K562 (cell line): Measurements from ENCODE around the gene MAPKAPK2. TPM values are rescaled to one million over a fixed set of nuclear protein-coding genes. Genes with fewer than 3 reads are reported as not detected.

Experiments
- ATAC-seq: fragments of 200-7000 bp; cut with Tn5 transposase; 3 replicates; pipeline ENCODE4 v1.9.1; 2020; ENCODE audit warnings: moderate library complexity
- BruUV-seq: library from RNA; stranded (reverse); fragments of 400-500 nt; replicated peaks from 2 replicates; lab custom pipeline; 2021; lab: Mats Ljungman, UMichigan
- CTCF ChIA-PET: fragments of 300-600 bp; formaldehyde crosslinking; extraction: SDS; loops from one replicate; lab custom pipeline; 2021; ENCODE audit warnings: low intra/inter-chr PET ratio; lab: Yijun Ruan, JAX
- POLR2A ChIA-PET: fragments of 300-600, 350-650 bp; sonication (Branson Sonifier 250); formaldehyde crosslinking; extraction: SDS; loops from one replicate; lab custom pipeline; 2021; ENCODE audit warnings: antibody characterized with exemption, inconsistent platforms; lab: Yijun Ruan, JAX
- DNase-seq, 4 experiments: peaks; one replicate each; pipeline versions ENCODE4 v3.0.0 to v3.0.0-alpha.2; 2011 to 2018; ENCODE audit warnings: low spot score in 3 of 4, mixed read lengths in 3 of 4; ENCODE audit errors: extremely low read depth in 1 of 4
- FAIRE-seq: peaks from 2 replicates; lab custom pipeline; 2011; peaks lifted over from hg19 to GRCh38; lab: Jason Lieb, UNC
- H2AFZ ChIP-seq: 2 replicates; pipeline ENCODE4 v1.6.0; 2011; ENCODE audit warnings: low read depth, low read length, control low read depth, inconsistent platforms
- H3K27ac ChIP-seq: fragments of 200-600 bp; 3 replicates; pipeline ENCODE4 v1.8.0; 2011; ENCODE audit warnings: low read depth, mild to moderate bottlenecking, control low read depth, inconsistent platforms, low read length, moderate library complexity, mixed read lengths; ENCODE audit errors: extremely low read depth
- H3K27me3 ChIP-seq, 2 experiments: fragments of 300-600 bp in 1 of 2; 2 replicates in 1 of 2; 3 replicates in 1 of 2; pipeline versions ENCODE4 v1.6.0 to v1.8.0; 2011; ENCODE audit warnings: inconsistent platforms in 2 of 2, low read length in 2 of 2, mild to moderate bottlenecking in 1 of 2, mixed read lengths in 1 of 2, moderate library complexity in 1 of 2; ENCODE audit not compliant: control insufficient read depth in 2 of 2, insufficient read depth in 2 of 2
- H3K36me3 ChIP-seq: fragments of 300-600 bp; 3 replicates; pipeline ENCODE4 v1.8.0; 2011; ENCODE audit warnings: mild to moderate bottlenecking, low read length, inconsistent platforms; ENCODE audit not compliant: control insufficient read depth, insufficient read depth
- H3K4me1 ChIP-seq, 2 experiments: fragments of 200-600 bp in 1 of 2; replicated peaks in 1 of 2; 2 replicates in 1 of 2; 3 replicates in 1 of 2; pipeline versions ENCODE4 v1.5.1 to v1.8.0; 2011; ENCODE audit warnings: inconsistent platforms in 2 of 2, low read length in 2 of 2, mild to moderate bottlenecking in 1 of 2, mixed read lengths in 1 of 2, moderate library complexity in 1 of 2; ENCODE audit not compliant: control insufficient read depth in 2 of 2, insufficient read depth in 2 of 2
- H3K4me2 ChIP-seq: 2 replicates; pipeline ENCODE4 v1.6.1; 2011; ENCODE audit warnings: low read length, control low read depth, inconsistent platforms, mixed read lengths; ENCODE audit not compliant: insufficient read depth
- H3K4me3 ChIP-seq: fragments of 200-600 bp; sonication (generic), shearing (Covaris generic); 2 replicates; pipeline ENCODE4 v1.5.1; 2016; ENCODE audit warnings: control low read depth, inconsistent platforms
- H3K79me2 ChIP-seq: fragments of 200-600 bp; 3 replicates; pipeline ENCODE4 v1.8.0; 2011; ENCODE audit warnings: low read length, inconsistent platforms; ENCODE audit not compliant: control insufficient read depth, insufficient read depth
- H3K9ac ChIP-seq, 2 experiments: 2 replicates each; pipeline versions ENCODE4 v1.6.0 to v1.6.1; 2011; ENCODE audit warnings: low read depth in 2 of 2, low read length in 2 of 2, control low read depth in 1 of 2, inconsistent platforms in 1 of 2, mild to moderate bottlenecking in 1 of 2, mixed read lengths in 1 of 2; ENCODE audit not compliant: insufficient read depth in 1 of 2
- H3K9me1 ChIP-seq: one replicate; pipeline ENCODE4 v1.6.0; 2011; ENCODE audit warnings: inconsistent platforms, mild to moderate bottlenecking, low read length, moderate library complexity; ENCODE audit not compliant: control insufficient read depth, insufficient read depth
- H3K9me3 ChIP-seq: replicated peaks from 2 replicates; pipeline ENCODE4 v1.5.1; 2011; ENCODE audit warnings: low read depth, low read length, inconsistent platforms; ENCODE audit not compliant: control insufficient read depth, insufficient read depth
- H4K20me1 ChIP-seq: replicated peaks from 2 replicates; pipeline ENCODE4 v1.6.1; 2011; ENCODE audit warnings: low read length, inconsistent platforms, mixed read lengths; ENCODE audit not compliant: control insufficient read depth, insufficient read depth
- CBFA2T2 ChIP-seq: fragments of 450-650 bp; conservative IDR thresholded peaks from 2 replicates; pipeline ENCODE4 v1.6.1; 2017; ENCODE audit warnings: mild to moderate bottlenecking
- ELF1 ChIP-seq: fragments of 200-800 bp; sonication (Bioruptor generic); IDR thresholded peaks from 2 replicates; pipeline ENCODE4 v1.6.1; 2016; ENCODE audit warnings: missing genetic modification characterization, missing compliant biosample characterization
- ESRRB ChIP-seq: fragments of 250-450 bp; sonication (Bioruptor Pico); IDR thresholded peaks from 2 replicates; pipeline ENCODE4 v1.5.0; 2020; ENCODE audit warnings: mild to moderate bottlenecking, moderate library complexity, borderline replicate concordance
- GABPB1 ChIP-seq: sonication (generic); formaldehyde crosslinking; IDR thresholded peaks from 2 replicates; pipeline ENCODE4 v1.8.0; 2022; ENCODE audit warnings: mild to moderate bottlenecking, missing genetic modification reagents
- HDAC8 ChIP-seq: fragments of 450-650 bp; IDR thresholded peaks from 2 replicates; pipeline ENCODE4 v1.6.1; 2016; ENCODE audit warnings: mild to moderate bottlenecking, missing genetic modification characterization, moderate library complexity, missing compliant biosample characterization
- HNRNPK ChIP-seq: fragments of 200-400 bp; formaldehyde crosslinking; IDR thresholded peaks from one replicate; pipeline ENCODE4 v1.6.1; 2018; ENCODE audit warnings: mild to moderate bottlenecking, low read depth, low read length; ENCODE audit not compliant: poor library complexity, severe bottlenecking
- MAFG ChIP-seq: fragments of 450-650 bp; conservative IDR thresholded peaks from 2 replicates; pipeline ENCODE4 v1.6.1; 2016; ENCODE audit warnings: missing genetic modification characterization, missing compliant biosample characterization
- RBM15 ChIP-seq: fragments of 200-400 bp; formaldehyde crosslinking; IDR thresholded peaks from 2 replicates; pipeline ENCODE4 v1.6.1; 2018; ENCODE audit warnings: mild to moderate bottlenecking, low read length, moderate library complexity; ENCODE audit not compliant: insufficient read depth
- RFX1 ChIP-seq: fragments of 450-650 bp; IDR thresholded peaks from 2 replicates; pipeline ENCODE4 v1.6.1; 2016; ENCODE audit warnings: mild to moderate bottlenecking, moderate library complexity
- RNF2 ChIP-seq: sonication (generic); IDR thresholded peaks from 2 replicates; pipeline ENCODE4 v1.6.1; 2016
- TCF3 ChIP-seq: sonication (generic); formaldehyde crosslinking; IDR thresholded peaks from 2 replicates; pipeline ENCODE4 v1.4.0; 2020; ENCODE audit warnings: mild to moderate bottlenecking, missing genetic modification reagents
- ZNF174 ChIP-seq: fragments of 250-450 bp; sonication (Bioruptor Pico); IDR thresholded peaks from 2 replicates; pipeline ENCODE4 v1.4.0; 2020; ENCODE audit warnings: mild to moderate bottlenecking
- ZNF408 ChIP-seq: fragments of 250-450 bp; sonication (Bioruptor Pico); IDR thresholded peaks from 2 replicates; pipeline ENCODE4 v1.4.0; 2020; ENCODE audit warnings: low read depth, mild to moderate bottlenecking, moderate library complexity
- WGBS: fragments of 100-300 bp; shearing (Covaris generic); methylation state at CpG from one replicate; pipeline ENCODE4 v1.1.6; 2016; ENCODE audit warnings: low coverage, mixed read lengths; ENCODE audit not compliant: insufficient coverage; ENCODE audit errors: missing lambda C conversion rate; 5-methylcytosine and 5-hydroxymethylcytosine counted together
- in situ Hi-C: fragments of 300-500 bp; cut with MboI; formaldehyde crosslinking; loops from 4 replicates; pipeline ENCODE4 v1.15.0; 2018; ENCODE audit warnings: inconsistent platforms, mixed read lengths
- intact Hi-C: fragments of 100-400 bp; cut with micrococcal nuclease; formaldehyde crosslinking; loops from 2 replicates; pipeline ENCODE4 v1.14.2; 2022
- polyA plus RNA-seq, 8 experiments: library from polyadenylated mRNA; depleted of rRNA in 4 of 8; stranded (reverse) in 5 of 8; unstranded in 3 of 8; fragments of >200 nt; fragmentation: Nextera tagmentation in 2 of 8; fragmentation: Illumina TruSeq in 1 of 8; extraction: Ambion mirVana in 2 of 8; extraction: Trizol in 1 of 8; gene quantifications; 2 replicates each; pipeline versions ENCODE4 v1.2.1 to v1.2.3, GENCODE V29; 2011 to 2014; ENCODE audit warnings: inconsistent platforms in 1 of 8, missing spikeins in 1 of 8
- total RNA-seq, 7 experiments: library from RNA; depleted of rRNA in 6 of 7; stranded (reverse); fragments of >200 nt in 6 of 7; fragmentation: Illumina TruSeq in 2 of 7; extraction: Trizol in 2 of 7; gene quantifications; 2 replicates each; pipeline versions ENCODE4 v1.2.1 to v1.2.3, GENCODE V29; 2011 to 2021; ENCODE audit warnings: low replicate concordance in 1 of 7
- TF ChIP-seq, protein P1 (sequence below): sonication (generic); formaldehyde crosslinking; IDR thresholded peaks from 2 replicates; pipeline ENCODE4 v1.8.0; 2022; ENCODE audit warnings: mild to moderate bottlenecking, missing genetic modification reagents
- TF ChIP-seq, protein P2 (sequence below), 2 experiments: IDR thresholded peaks; 2 replicates each; pipeline ENCODE4 v1.6.1; 2011; ENCODE audit warnings: borderline replicate concordance in 1 of 2, control low read depth in 1 of 2, low read depth in 1 of 2, low read length in 1 of 2, mild to moderate bottlenecking in 1 of 2, mixed read lengths in 1 of 2, moderate library complexity in 1 of 2; ENCODE audit not compliant: insufficient read depth in 1 of 2, insufficient read length in 1 of 2, poor library complexity in 1 of 2, severe bottlenecking in 1 of 2; ENCODE audit errors: extremely low read depth in 1 of 2
- TF ChIP-seq, protein P3 (sequence below): sonication (generic); formaldehyde crosslinking; IDR thresholded peaks from 2 replicates; pipeline ENCODE4 v1.8.0; 2023; ENCODE audit warnings: missing genetic modification reagents, mild to moderate bottlenecking, borderline replicate concordance

Gene MAPKAPK2
- total and polyA plus RNA-seq, 9 of the 15 experiments (the other 6 are each of a cell fraction or from before 2014, with no cell fraction given): 0.63 to 94.2 (median 52.1) TPM

DNA sequence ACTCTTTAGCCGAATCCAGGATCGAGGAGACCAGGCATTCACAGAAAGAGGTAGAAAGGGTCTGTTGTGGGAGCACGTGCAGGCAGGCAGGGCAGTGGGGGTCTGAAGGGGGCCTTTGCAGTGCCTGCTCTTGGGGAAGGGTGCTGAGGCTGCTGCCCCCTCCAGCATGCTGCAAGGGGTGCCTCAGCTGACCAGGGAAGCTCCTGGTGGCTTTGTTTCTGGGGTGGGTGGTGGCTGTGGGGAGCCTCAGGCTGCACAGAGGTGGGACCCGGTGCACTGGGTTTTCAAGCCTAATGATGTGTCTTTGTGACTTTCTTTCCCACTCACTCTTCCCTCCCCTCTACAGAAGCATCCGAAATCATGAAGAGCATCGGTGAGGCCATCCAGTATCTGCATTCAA lies 44.3 kb downstream of the MAPKAPK2 start:
- Histone ChIP-seq H3K4me1 (peaks cover 7 to 16% of the 10 kb centered on the region in 2 experiments; a peak in 4 of 5 replicates), H3K27ac (no peak overlapping the region), H3K27me3 (no peaks in the 10 kb centered on the region), H3K4me3 (no peak overlapping the region), H3K9me1 (peaks cover 18% of the 10 kb centered on the region), H3K79me2 (peaks cover 32% of the 10 kb centered on the region), H3K4me2 (no peak overlapping the region), H3K9me3 (no peaks in the 10 kb centered on the region), H4K20me1 (peaks cover 31% of the 10 kb centered on the region), H3K9ac (no peak overlapping the region), H2AFZ (no peak overlapping the region), H3K36me3 (peaks cover 52% of the 10 kb centered on the region)
- in situ Hi-C loops: no loop called here
- no TSS peak for BruUV-seq
- intact Hi-C loops: loop anchor here (5.0 kb wide), 1 partner anchor 253 kb away; no protein-coding TSS in a partner anchor
- WGBS: 96% methylated on average over 6 of the region's 6 CpGs
- no peak for ATAC-seq
- no peak for DNase-seq
- POLR2A ChIA-PET: interaction anchor here (0.7 kb wide), 1 partner anchor 1380 kb away, joined by 3 read pairs; no protein-coding TSS in a partner anchor
- FAIRE-seq: no peak
- CTCF ChIA-PET: no interaction called here
- TF ChIP-seq HNRNPK (no peak), ZNF408 (CRISPR knock-in tag) (no peak), HDAC8 (no peak), RBM15 (no peak), ZNF174 (CRISPR knock-in tag) (no peak), RFX1 (no peak), ESRRB (no peak), TCF3 (CRISPR knock-in tag) (no peak), GABPB1 (CRISPR knock-in tag) (no peak), MAFG (no peak), CBFA2T2 (no peak), RNF2 (no peak), ELF1 (tag) (no peak)
- TF ChIP-seq, protein P1, sequence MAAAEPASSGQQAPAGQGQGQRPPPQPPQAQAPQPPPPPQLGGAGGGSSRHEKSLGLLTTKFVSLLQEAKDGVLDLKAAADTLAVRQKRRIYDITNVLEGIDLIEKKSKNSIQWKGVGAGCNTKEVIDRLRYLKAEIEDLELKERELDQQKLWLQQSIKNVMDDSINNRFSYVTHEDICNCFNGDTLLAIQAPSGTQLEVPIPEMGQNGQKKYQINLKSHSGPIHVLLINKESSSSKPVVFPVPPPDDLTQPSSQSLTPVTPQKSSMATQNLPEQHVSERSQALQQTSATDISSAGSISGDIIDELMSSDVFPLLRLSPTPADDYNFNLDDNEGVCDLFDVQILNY (CRISPR knock-in tag): no peak
- TF ChIP-seq, protein P2, sequence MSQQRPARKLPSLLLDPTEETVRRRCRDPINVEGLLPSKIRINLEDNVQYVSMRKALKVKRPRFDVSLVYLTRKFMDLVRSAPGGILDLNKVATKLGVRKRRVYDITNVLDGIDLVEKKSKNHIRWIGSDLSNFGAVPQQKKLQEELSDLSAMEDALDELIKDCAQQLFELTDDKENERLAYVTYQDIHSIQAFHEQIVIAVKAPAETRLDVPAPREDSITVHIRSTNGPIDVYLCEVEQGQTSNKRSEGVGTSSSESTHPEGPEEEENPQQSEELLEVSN (IDR thresholded peaks at IDR 0.05; ENCODE audit: borderline replicate concordance in 1 of 2, extremely low read depth in 1 of 2, insufficient read depth in 1 of 2, insufficient read length in 1 of 2, low read depth in 1 of 2, low read length in 1 of 2, poor library complexity in 1 of 2, severe bottlenecking in 1 of 2): no peak
- TF ChIP-seq, protein P3, sequence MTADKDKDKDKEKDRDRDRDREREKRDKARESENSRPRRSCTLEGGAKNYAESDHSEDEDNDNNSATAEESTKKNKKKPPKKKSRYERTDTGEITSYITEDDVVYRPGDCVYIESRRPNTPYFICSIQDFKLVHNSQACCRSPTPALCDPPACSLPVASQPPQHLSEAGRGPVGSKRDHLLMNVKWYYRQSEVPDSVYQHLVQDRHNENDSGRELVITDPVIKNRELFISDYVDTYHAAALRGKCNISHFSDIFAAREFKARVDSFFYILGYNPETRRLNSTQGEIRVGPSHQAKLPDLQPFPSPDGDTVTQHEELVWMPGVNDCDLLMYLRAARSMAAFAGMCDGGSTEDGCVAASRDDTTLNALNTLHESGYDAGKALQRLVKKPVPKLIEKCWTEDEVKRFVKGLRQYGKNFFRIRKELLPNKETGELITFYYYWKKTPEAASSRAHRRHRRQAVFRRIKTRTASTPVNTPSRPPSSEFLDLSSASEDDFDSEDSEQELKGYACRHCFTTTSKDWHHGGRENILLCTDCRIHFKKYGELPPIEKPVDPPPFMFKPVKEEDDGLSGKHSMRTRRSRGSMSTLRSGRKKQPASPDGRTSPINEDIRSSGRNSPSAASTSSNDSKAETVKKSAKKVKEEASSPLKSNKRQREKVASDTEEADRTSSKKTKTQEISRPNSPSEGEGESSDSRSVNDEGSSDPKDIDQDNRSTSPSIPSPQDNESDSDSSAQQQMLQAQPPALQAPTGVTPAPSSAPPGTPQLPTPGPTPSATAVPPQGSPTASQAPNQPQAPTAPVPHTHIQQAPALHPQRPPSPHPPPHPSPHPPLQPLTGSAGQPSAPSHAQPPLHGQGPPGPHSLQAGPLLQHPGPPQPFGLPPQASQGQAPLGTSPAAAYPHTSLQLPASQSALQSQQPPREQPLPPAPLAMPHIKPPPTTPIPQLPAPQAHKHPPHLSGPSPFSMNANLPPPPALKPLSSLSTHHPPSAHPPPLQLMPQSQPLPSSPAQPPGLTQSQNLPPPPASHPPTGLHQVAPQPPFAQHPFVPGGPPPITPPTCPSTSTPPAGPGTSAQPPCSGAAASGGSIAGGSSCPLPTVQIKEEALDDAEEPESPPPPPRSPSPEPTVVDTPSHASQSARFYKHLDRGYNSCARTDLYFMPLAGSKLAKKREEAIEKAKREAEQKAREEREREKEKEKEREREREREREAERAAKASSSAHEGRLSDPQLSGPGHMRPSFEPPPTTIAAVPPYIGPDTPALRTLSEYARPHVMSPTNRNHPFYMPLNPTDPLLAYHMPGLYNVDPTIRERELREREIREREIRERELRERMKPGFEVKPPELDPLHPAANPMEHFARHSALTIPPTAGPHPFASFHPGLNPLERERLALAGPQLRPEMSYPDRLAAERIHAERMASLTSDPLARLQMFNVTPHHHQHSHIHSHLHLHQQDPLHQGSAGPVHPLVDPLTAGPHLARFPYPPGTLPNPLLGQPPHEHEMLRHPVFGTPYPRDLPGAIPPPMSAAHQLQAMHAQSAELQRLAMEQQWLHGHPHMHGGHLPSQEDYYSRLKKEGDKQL (CRISPR knock-in tag): no peak
